Activated CD8-positive, alpha-beta memory T cell treated with anti-CD3 and anti-CD28 coated beads for 24 hours (primary cell): ENCODE results near the gene ZDHHC16.
A peak's percentile ranks its signal among the peaks of the same experiment; 100 is the strongest.

Source experiments
- DNase-seq: peaks from one replicate; pipeline ENCODE4 v3.0.0-alpha.2; 2020

The ZDHHC16 gene

GRCh38 chr10:97482381-97482780 lies 36.4 kb downstream of the ZDHHC16 start:
- no peak for DNase-seq

- DNase-seq = no peak
Measured at GRCh38 chr10:97483506-97483905, 37.5 kb downstream of the ZDHHC16 start.

- DNase-seq = no peak
Measured at GRCh38 chr10:97483921-97484320, 37.9 kb downstream of the ZDHHC16 start.

- DNase-seq = no peak
Measured at GRCh38 chr10:97485647-97486281, 39.8 kb downstream of the ZDHHC16 start.

- no peak for DNase-seq
Measured at GRCh38 chr10:97490592-97490991, 44.6 kb downstream of the ZDHHC16 start.

- DNase-seq = no peak
Measured at GRCh38 chr10:97494151-97494550, 48.2 kb downstream of the ZDHHC16 start.

- no peak for DNase-seq
Measured at GRCh38 chr10:97494863-97495506, 49.0 kb downstream of the ZDHHC16 start.

GRCh38 chr10:97497572-97498075 lies 51.6 kb downstream of the ZDHHC16 start:
- DNase-seq = peak; percentile 86

- peak; percentile 100 for DNase-seq
Measured at GRCh38 chr10:97498076-97498840, 52.3 kb downstream of the ZDHHC16 start, which contains the start of gene MMS19. Gene MMS19, minus strand, starts transcription at chr10:97498422. Its CDS starts 38 bp downstream, at chr10:97498384.

GRCh38 chr10:97498841-97499560 lies 53.0 kb downstream of the ZDHHC16 start, which contains the start of gene UBTD1:
Gene UBTD1, plus strand, starts transcription at chr10:97498924. Its CDS starts 280 bp downstream, at chr10:97499204.
- peak; percentile 79 for DNase-seq

GRCh38 chr10:97499561-97500296 lies 53.8 kb downstream of the ZDHHC16 start:
- DNase-seq = no peak

GRCh38 chr10:97500297-97500575 lies 54.3 kb downstream of the ZDHHC16 start:
- no peak for DNase-seq

GRCh38 chr10:97502916-97503315 lies 56.9 kb downstream of the ZDHHC16 start:
- DNase-seq = no peak

GRCh38 chr10:97503406-97503805 lies 57.4 kb downstream of the ZDHHC16 start:
- DNase-seq = no peak

GRCh38 chr10:97505152-97505551 lies 59.2 kb downstream of the ZDHHC16 start:
- DNase-seq = no peak

GRCh38 chr10:97506199-97506991 lies 60.4 kb downstream of the ZDHHC16 start:
- DNase-seq = no peak
